COR-L47 (cell line): Measurements from ENCODE around the gene PSMB3.
A peak's percentile ranks its signal among the peaks of the same experiment; 100 is the strongest.

ENCODE experiments used
- DNase-seq: peaks from one replicate; lab custom pipeline; 2025; lab: John Stamatoyannopoulos, UW

PSMB3 gene

GRCh38 chr17:38752308-38753070, at the start of gene PSMB3:
TSS of gene PSMB3 (plus strand) at chr17:38752741. CDS start at chr17:38752827, 86 bp downstream.
- peak; percentile 99 for DNase-seq

GRCh38 chr17:38702916-38703741, 49.4 kb upstream of the PSMB3 start:
- DNase-seq: no peak

GRCh38 chr17:38703742-38704605, 48.6 kb upstream of the PSMB3 start:
- DNase-seq: peak; percentile 94

GRCh38 chr17:38704606-38705522, 47.7 kb upstream of the PSMB3 start, which contains the start of gene MLLT6:
TSS of gene MLLT6 (plus strand) at chr17:38705273. CDS start at chr17:38705633, 360 bp downstream.
- DNase-seq: peak; percentile 86

GRCh38 chr17:38705523-38705802, 47.1 kb upstream of the PSMB3 start:
- DNase-seq: no peak

GRCh38 chr17:38705803-38706504, 46.6 kb upstream of the PSMB3 start:
- DNase-seq: no peak

- DNase-seq: no peak
These were observed 45.9 kb upstream of the PSMB3 start for GRCh38 chr17:38706505-38707216.

GRCh38 chr17:38707678-38708351, 44.7 kb upstream of the PSMB3 start:
- DNase-seq: no peak

- no peak for DNase-seq
These were observed 43.3 kb upstream of the PSMB3 start for GRCh38 chr17:38709104-38709820.

GRCh38 chr17:38709864-38710603, 42.5 kb upstream of the PSMB3 start:
- no peak for DNase-seq

- DNase-seq: no peak
These were observed 42.0 kb upstream of the PSMB3 start for GRCh38 chr17:38710604-38710962.

GRCh38 chr17:38710985-38711384, 41.6 kb upstream of the PSMB3 start:
- DNase-seq: no peak

GRCh38 chr17:38711792-38712571, 40.6 kb upstream of the PSMB3 start:
- no peak for DNase-seq

- DNase-seq: no peak
These were observed 39.9 kb upstream of the PSMB3 start for GRCh38 chr17:38712593-38712992.

- DNase-seq: no peak
These were observed 39.0 kb upstream of the PSMB3 start for GRCh38 chr17:38713456-38714075.

- DNase-seq: no peak
These were observed 37.2 kb upstream of the PSMB3 start for GRCh38 chr17:38715216-38715943.
